Gastrocnemius medialis (tissue), 4 donors: ENCODE measurements around the gene NME5. TPM values are rescaled to one million over a fixed set of nuclear protein-coding genes. Genes with fewer than 3 reads are reported as not detected.
A peak's percentile ranks its signal among the peaks of the same experiment; 100 is the strongest.

Source experiments
- ATAC-seq, 2 donors: fragments of 150-250 bp; one replicate each; pipeline ENCODE4 v1.9.1; 2016
- DNase-seq, 2 donors: peaks; one replicate each; pipeline ENCODE4 v3.0.0-alpha.2; 2019
- H3K27ac ChIP-seq, 4 donors: fragments of 200-600 bp; sonication (generic); 1 replicate in 1 of 4; 2 replicates in 3 of 4; pipeline ENCODE4 v1.5.1; 2016 to 2018; ENCODE audit warnings: mild to moderate bottlenecking in 2 of 4, moderate library complexity in 1 of 4
- H3K27me3 ChIP-seq, 3 donors: fragments of 200-600 bp; sonication (generic) in 2 of 3; 1 replicate in 1 of 3; 2 replicates in 2 of 3; pipeline versions ENCODE4 v1.5.1 to v1.6.0; 2016 to 2019; ENCODE audit warnings: mild to moderate bottlenecking in 1 of 3, moderate library complexity in 1 of 3
- H3K36me3 ChIP-seq, 2 donors: fragments of 200-600 bp; sonication (generic) in 1 of 2; one replicate each; pipeline ENCODE4 v1.5.1; 2017 to 2018
- H3K4me1 ChIP-seq, 2 donors: fragments of 200-600 bp; sonication (generic) in 1 of 2; one replicate each; pipeline ENCODE4 v1.5.1; 2016 to 2017; ENCODE audit warnings: mild to moderate bottlenecking in 2 of 2
- H3K4me3 ChIP-seq, 4 donors: fragments of 200-600 bp; sonication (generic) in 3 of 4; 1 replicate in 1 of 4; 2 replicates in 3 of 4; pipeline ENCODE4 v1.5.1; 2016 to 2019; ENCODE audit warnings: mild to moderate bottlenecking in 2 of 4
- H3K9me3 ChIP-seq, 3 donors: fragments of 200-600 bp; sonication (generic) in 2 of 3; 1 replicate in 1 of 3; 2 replicates in 2 of 3; pipeline ENCODE4 v1.5.1; 2016 to 2019
- CTCF ChIP-seq, 5 experiments: fragments of 450-650 bp in 3 of 5; fragments of 200-600 bp in 2 of 5; sonication (generic) in 2 of 5; IDR thresholded peaks in 4 of 5; conservative IDR thresholded peaks in 1 of 5; 1 replicate in 4 of 5; 2 replicates in 1 of 5; pipeline ENCODE4 v1.5.1; 2016 to 2019; ENCODE audit warnings: antibody characterized with exemption in 5 of 5, mild to moderate bottlenecking in 3 of 5, moderate library complexity in 3 of 5
- POLR2A ChIP-seq, 2 donors: fragments of 450-650 bp; IDR thresholded peaks; one replicate each; pipeline ENCODE4 v1.6.1; 2017; ENCODE audit warnings: antibody characterized with exemption in 2 of 2, mild to moderate bottlenecking in 2 of 2, moderate library complexity in 2 of 2
- in situ Hi-C, 4 donors: fragments of 200-750 bp; cut with MboI; loops; one replicate each; pipeline versions ENCODE4 v1.15.0 to v1.8.0; 2017; ENCODE audit warnings: low sequenced_read_pairs in 4 of 4
- intact Hi-C: fragments of 100-400 bp; cut with DNase I; formaldehyde crosslinking; loops from one replicate; pipeline ENCODE4 v1.15.1; 2023; ENCODE audit warnings: low total_unique reads
- total RNA-seq, 4 donors: library from RNA; depleted of rRNA; stranded (reverse); fragments of >200 nt; gene quantifications; one replicate each; pipeline versions ENCODE4 v1.1.0 to v1.2.3, GENCODE V29; 2016

Gene NME5
- total RNA-seq, 4 donors from 2014 or later = 0.51 TPM; not detected in 2

- Histone ChIP-seq H3K9me3 (no peaks in the 10 kb centered on the region), H3K36me3 (no peaks in the 10 kb centered on the region), H3K27me3 (no peaks in the 10 kb centered on the region), H3K4me3 (no peak overlapping the region), H3K4me1 (peaks cover 0 to 7% of the 10 kb centered on the region in 2 donors), H3K27ac (no peak overlapping the region)
- TF ChIP-seq CTCF (IDR thresholded peaks at IDR 0.05 in 4 of 5, conservative IDR thresholded peaks at IDR 0.05 in 1 of 5) (no peak), POLR2A (IDR thresholded peaks at IDR 0.05) (no peak)
- no peak for ATAC-seq
- in situ Hi-C loops (loop anchor here in 3 of 4 donors (25.0 kb wide), 4 partner anchors 104 to 504 kb away; partner anchors contain the start of gene FAM13B (in 1 of the 3)), intact Hi-C loops (no loop called here)
- DNase-seq = no peak
These were observed 2.5 kb upstream of the NME5 start for GRCh38 chr5:138141734-138142133.

- no peak for ATAC-seq
- Histone ChIP-seq H3K36me3 (no peaks in the 10 kb centered on the region), H3K9me3 (no peaks in the 10 kb centered on the region), H3K27me3 (no peaks in the 10 kb centered on the region), H3K4me1 (peaks cover 0 to 7% of the 10 kb centered on the region in 2 donors), H3K4me3 (no peak overlapping the region), H3K27ac (no peak overlapping the region)
- DNase-seq = no peak
- intact Hi-C loops = no loop called here
- TF ChIP-seq CTCF (IDR thresholded peaks at IDR 0.05 in 4 of 5, conservative IDR thresholded peaks at IDR 0.05 in 1 of 5) = no peak
- no peak for TF ChIP-seq POLR2A (IDR thresholded peaks at IDR 0.05)
- in situ Hi-C loops = loop anchor here in 3 of 4 donors (25.0 kb wide), 4 partner anchors 103 to 503 kb away; partner anchors contain the start of gene FAM13B (in 1 of the 3)
These were observed 1.0 kb upstream of the NME5 start for GRCh38 chr5:138140268-138140667.

- no peaks in the 10 kb centered on the region for H3K27me3 ChIP-seq
- H3K4me1 ChIP-seq = peaks cover 0 to 7% of the 10 kb centered on the region in 2 donors
- no peak for TF ChIP-seq CTCF (IDR thresholded peaks at IDR 0.05 in 4 of 5, conservative IDR thresholded peaks at IDR 0.05 in 1 of 5)
- no peak for TF ChIP-seq POLR2A (IDR thresholded peaks at IDR 0.05)
- no peak overlapping the region for H3K27ac ChIP-seq
- in situ Hi-C loops = loop anchor here in 3 of 4 donors (25.0 kb wide), 4 partner anchors 102 to 502 kb away; partner anchors contain the start of gene FAM13B (in 1 of the 3)
- H3K4me3 ChIP-seq = peak overlapping the region in 2 of 4 donors; percentile 54 to 57
- no peaks in the 10 kb centered on the region for H3K9me3 ChIP-seq
- no peak for DNase-seq
- H3K36me3 ChIP-seq = no peaks in the 10 kb centered on the region
- ATAC-seq = no peak
- intact Hi-C loops = loop anchor here (10.0 kb wide), 2 partner anchors 365 to 475 kb away; no protein-coding TSS in a partner anchor
These were observed 508 bp upstream of the NME5 start for GRCh38 chr5:138139781-138140090.

DNA sequence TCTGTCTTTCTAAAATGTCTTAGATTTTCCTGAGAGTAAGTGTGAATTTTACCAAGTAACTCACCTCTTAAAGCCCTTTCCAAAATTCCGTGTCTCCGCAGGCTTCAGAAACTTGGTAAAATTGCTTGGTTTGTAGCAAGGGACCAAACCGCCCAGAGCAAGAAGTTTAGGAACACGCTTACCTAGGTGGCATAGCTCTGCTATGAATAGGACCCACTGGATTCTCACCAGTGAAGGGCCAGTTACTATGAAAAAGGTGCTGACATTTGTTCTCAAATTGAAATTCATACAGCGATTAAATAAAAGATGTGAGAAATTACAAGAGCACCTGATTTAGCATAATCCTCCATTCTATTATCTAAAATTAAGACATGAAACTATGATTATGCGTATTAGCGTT, 6.7 kb downstream of the NME5 start:
- intact Hi-C loops = loop anchor here (2.0 to 10.0 kb wide), 3 partner anchors 358 to 504 kb away; no protein-coding TSS in a partner anchor
- DNase-seq (no peak), ATAC-seq (no peak)
- Histone ChIP-seq H3K27ac (no peak overlapping the region), H3K36me3 (no peaks in the 10 kb centered on the region), H3K4me3 (peak overlapping the region in 1 of 4 donors; percentile 40), H3K27me3 (no peaks in the 10 kb centered on the region), H3K9me3 (no peaks in the 10 kb centered on the region), H3K4me1 (no peaks in the 10 kb centered on the region)
- in situ Hi-C loops = loop anchor here in 3 of 4 donors (25.0 kb wide), 4 partner anchors 95 to 495 kb away; partner anchors contain the start of gene FAM13B (in 1 of the 3)
- TF ChIP-seq CTCF (IDR thresholded peaks at IDR 0.05 in 4 of 5, conservative IDR thresholded peaks at IDR 0.05 in 1 of 5) = no peak

GRCh38 chr5:138129347-138129746, 9.9 kb downstream of the NME5 start:
- Histone ChIP-seq H3K36me3 (no peaks in the 10 kb centered on the region), H3K27ac (no peak overlapping the region), H3K4me1 (no peaks in the 10 kb centered on the region), H3K4me3 (no peak overlapping the region), H3K9me3 (no peaks in the 10 kb centered on the region), H3K27me3 (no peaks in the 10 kb centered on the region)
- intact Hi-C loops = no loop called here
- no peak for ATAC-seq
- TF ChIP-seq POLR2A (IDR thresholded peaks at IDR 0.05) (no peak), CTCF (IDR thresholded peaks at IDR 0.05 in 4 of 5, conservative IDR thresholded peaks at IDR 0.05 in 1 of 5) (no peak)
- no peak for DNase-seq
- in situ Hi-C loops = loop anchor here in 3 of 4 donors (5.0 to 25.0 kb wide), 6 partner anchors 42 to 492 kb away; partner anchors contain the start of gene FAM13B (in 1 of the 3)
